ENCODE measurements around the gene C4orf54. TPM values are rescaled to one million over a fixed set of nuclear protein-coding genes. Genes with fewer than 3 reads are reported as not detected.

C4orf54 gene
- total RNA-seq (2022; extraction: Qiagen RNA extraction; ENCODE audit: low read depth), result not detected in 5 replicates

GRCh38 chr4:99657798-99658197 is at the start of gene C4orf54:
Gene C4orf54 (minus strand): TSS chr4:99657828. CDS start chr4:99654648, 3,180 bp downstream.

Other genes starting within 250 kb of the C4orf54 start
- gene ADH7, start 222.5 kb downstream of the C4orf54 start, total RNA-seq (2022; extraction: Qiagen RNA extraction; ENCODE audit: low read depth), result not detected in 5 replicates
- not detected in 5 replicates for gene C4orf17, start 146.8 kb downstream of the C4orf54 start, total RNA-seq (2022; extraction: Qiagen RNA extraction; ENCODE audit: low read depth)
- 3.8 to 5.2 TPM (median 4.3 TPM) in 5 replicates for gene TRMT10A, start 93.8 kb downstream of the C4orf54 start, total RNA-seq (2022; extraction: Qiagen RNA extraction; ENCODE audit: low read depth)
- gene MTTP, start 83.0 kb downstream of the C4orf54 start, total RNA-seq (2022; extraction: Qiagen RNA extraction; ENCODE audit: low read depth), result not detected in 5 replicates
- not detected in 5 replicates for gene DAPP1, start 159.0 kb upstream of the C4orf54 start, total RNA-seq (2022; extraction: Qiagen RNA extraction; ENCODE audit: low read depth)
- gene LAMTOR3, start 236.6 kb upstream of the C4orf54 start, total RNA-seq (2022; extraction: Qiagen RNA extraction; ENCODE audit: low read depth), result 22.7 to 29.4 TPM (median 25.4 TPM) in 5 replicates

Measured in A549 treated with ZK216348 at 1 μM for 4 hours (cell line).